KMS-11 (cell line): Measurements from ENCODE around the gene IL12RB2.
"Not testable (repeated sequence)": the region's sequence is repeated elsewhere in the genome, so short reads cannot be mapped to it uniquely, and the experiment has no call there.

Experiments used
- H2AFZ ChIP-seq: fragments of 200-600 bp; sonication (generic); 2 replicates; pipeline ENCODE4 v1.6.1; 2016; ENCODE audit warnings: antibody characterized with exemption, mixed run types, low read depth
- H3K27ac ChIP-seq: fragments of 200-600 bp; sonication (generic); 2 replicates; pipeline ENCODE4 v1.6.1; 2016; ENCODE audit warnings: mild to moderate bottlenecking, mixed run types
- H3K27me3 ChIP-seq: fragments of 200-600 bp; sonication (generic); 2 replicates; pipeline ENCODE4 v1.6.1; 2017; ENCODE audit warnings: mild to moderate bottlenecking, low read depth, mixed run types, moderate library complexity; ENCODE audit not compliant: insufficient read depth
- H3K36me3 ChIP-seq: fragments of 200-600 bp; sonication (generic); 2 replicates; pipeline ENCODE4 v1.6.1; 2017; ENCODE audit warnings: mild to moderate bottlenecking, mixed run types; ENCODE audit not compliant: insufficient read depth
- H3K4me1 ChIP-seq: fragments of 200-600 bp; sonication (generic); 2 replicates; pipeline ENCODE4 v1.6.1; 2016; ENCODE audit warnings: mild to moderate bottlenecking, low read depth, mixed run types; ENCODE audit not compliant: poor library complexity, severe bottlenecking
- H3K4me2 ChIP-seq: fragments of 200-600 bp; sonication (generic); 2 replicates; pipeline ENCODE4 v1.7.0; 2016; ENCODE audit warnings: mild to moderate bottlenecking, mixed run types
- H3K4me3 ChIP-seq: fragments of 200-600 bp; sonication (generic); IDR thresholded peaks from 2 replicates; pipeline ENCODE4 v1.6.1; 2017; ENCODE audit warnings: low read depth, low read length, mixed read lengths; ENCODE audit not compliant: insufficient read depth
- H3K79me2 ChIP-seq: fragments of 200-600 bp; sonication (generic); 2 replicates; pipeline ENCODE4 v1.6.1; 2016; ENCODE audit warnings: low read depth, mixed run types; ENCODE audit not compliant: insufficient read depth
- H3K9ac ChIP-seq: fragments of 200-600 bp; sonication (generic); 2 replicates; pipeline ENCODE4 v1.6.1; 2016; ENCODE audit warnings: mild to moderate bottlenecking, mixed run types
- H4K20me1 ChIP-seq: fragments of 200-600 bp; sonication (generic); 2 replicates; pipeline ENCODE4 v1.6.1; 2016; ENCODE audit warnings: mild to moderate bottlenecking, mixed run types; ENCODE audit not compliant: insufficient read depth
- TF ChIP-seq, protein P1 (sequence below): fragments of 200-600 bp; sonication (generic); conservative IDR thresholded peaks from 2 replicates; pipeline ENCODE4 v1.6.1; 2017; ENCODE audit warnings: low read depth, mild to moderate bottlenecking, antibody characterized with exemption, low read length, moderate library complexity, mixed read lengths

The IL12RB2 gene

DNA sequence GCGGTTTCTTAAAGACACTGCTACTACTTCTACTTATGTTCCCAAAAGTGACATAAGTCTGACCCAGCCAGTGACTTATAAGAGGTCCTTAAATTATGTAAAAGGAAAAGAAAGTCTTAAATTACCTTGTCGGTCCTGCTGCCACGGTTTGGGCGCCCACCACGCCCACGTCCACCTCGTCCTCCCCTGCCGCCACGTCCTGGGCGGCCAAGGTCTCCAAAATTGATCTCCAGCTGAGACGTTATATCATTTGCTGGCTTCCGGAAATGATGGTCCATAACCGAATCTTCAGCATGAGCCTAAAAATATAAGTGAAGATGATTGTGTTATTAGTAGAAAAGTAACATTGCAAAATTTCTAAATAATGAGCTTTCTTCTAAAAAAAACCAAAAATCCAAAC, 107.4 kb downstream of the IL12RB2 start:
- H3K9ac ChIP-seq: no peak overlapping the region
- H3K4me2 ChIP-seq: no peak overlapping the region
- peaks cover 20% of the 10 kb centered on the region; the same call in 1 of the 2 replicates for H4K20me1 ChIP-seq
- no peak overlapping the region for H3K4me3 ChIP-seq
- TF ChIP-seq, protein P1, sequence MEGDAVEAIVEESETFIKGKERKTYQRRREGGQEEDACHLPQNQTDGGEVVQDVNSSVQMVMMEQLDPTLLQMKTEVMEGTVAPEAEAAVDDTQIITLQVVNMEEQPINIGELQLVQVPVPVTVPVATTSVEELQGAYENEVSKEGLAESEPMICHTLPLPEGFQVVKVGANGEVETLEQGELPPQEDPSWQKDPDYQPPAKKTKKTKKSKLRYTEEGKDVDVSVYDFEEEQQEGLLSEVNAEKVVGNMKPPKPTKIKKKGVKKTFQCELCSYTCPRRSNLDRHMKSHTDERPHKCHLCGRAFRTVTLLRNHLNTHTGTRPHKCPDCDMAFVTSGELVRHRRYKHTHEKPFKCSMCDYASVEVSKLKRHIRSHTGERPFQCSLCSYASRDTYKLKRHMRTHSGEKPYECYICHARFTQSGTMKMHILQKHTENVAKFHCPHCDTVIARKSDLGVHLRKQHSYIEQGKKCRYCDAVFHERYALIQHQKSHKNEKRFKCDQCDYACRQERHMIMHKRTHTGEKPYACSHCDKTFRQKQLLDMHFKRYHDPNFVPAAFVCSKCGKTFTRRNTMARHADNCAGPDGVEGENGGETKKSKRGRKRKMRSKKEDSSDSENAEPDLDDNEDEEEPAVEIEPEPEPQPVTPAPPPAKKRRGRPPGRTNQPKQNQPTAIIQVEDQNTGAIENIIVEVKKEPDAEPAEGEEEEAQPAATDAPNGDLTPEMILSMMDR: no peak
- H3K36me3 ChIP-seq: peaks cover 20% of the 10 kb centered on the region; the same call in 1 of the 2 replicates
- no peak overlapping the region for H2AFZ ChIP-seq
- peaks cover 22% of the 10 kb centered on the region for H3K4me1 ChIP-seq
- H3K27me3 ChIP-seq: no peaks in the 10 kb centered on the region
- peaks cover 53% of the 10 kb centered on the region for H3K79me2 ChIP-seq
- no peak overlapping the region for H3K27ac ChIP-seq

DNA sequence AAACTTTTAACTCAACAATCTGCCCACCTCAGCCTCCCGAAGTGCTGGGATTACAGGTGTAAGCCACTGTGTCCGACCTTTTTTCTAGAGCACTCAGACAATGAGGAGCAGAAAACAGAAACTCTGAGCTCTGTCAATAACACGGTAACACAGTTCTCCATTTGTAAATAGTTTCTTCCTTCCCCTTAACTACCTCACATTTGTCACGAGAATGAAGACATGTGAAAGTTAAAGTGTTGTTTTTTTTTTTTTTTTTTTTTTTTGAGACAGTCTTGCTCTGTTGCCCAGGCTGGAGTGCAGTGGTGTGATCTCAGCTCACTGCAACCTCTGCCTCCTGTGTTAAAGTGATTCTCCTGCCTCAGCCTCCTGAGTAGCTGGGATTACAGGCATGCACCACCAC, 110.1 kb downstream of the IL12RB2 start:
- not testable (repeated sequence) for H3K9ac ChIP-seq, H3K4me3 ChIP-seq, H3K4me2 ChIP-seq, H2AFZ ChIP-seq, H3K27me3 ChIP-seq, H3K27ac ChIP-seq
- H3K79me2 ChIP-seq: peaks cover 80% of the 10 kb centered on the region
- peaks cover 43% of the 10 kb centered on the region for H4K20me1 ChIP-seq
- peaks cover 24% of the 10 kb centered on the region; the same call in 1 of the 2 replicates for H3K36me3 ChIP-seq
- H3K4me1 ChIP-seq: peaks cover 42% of the 10 kb centered on the region

DNA sequence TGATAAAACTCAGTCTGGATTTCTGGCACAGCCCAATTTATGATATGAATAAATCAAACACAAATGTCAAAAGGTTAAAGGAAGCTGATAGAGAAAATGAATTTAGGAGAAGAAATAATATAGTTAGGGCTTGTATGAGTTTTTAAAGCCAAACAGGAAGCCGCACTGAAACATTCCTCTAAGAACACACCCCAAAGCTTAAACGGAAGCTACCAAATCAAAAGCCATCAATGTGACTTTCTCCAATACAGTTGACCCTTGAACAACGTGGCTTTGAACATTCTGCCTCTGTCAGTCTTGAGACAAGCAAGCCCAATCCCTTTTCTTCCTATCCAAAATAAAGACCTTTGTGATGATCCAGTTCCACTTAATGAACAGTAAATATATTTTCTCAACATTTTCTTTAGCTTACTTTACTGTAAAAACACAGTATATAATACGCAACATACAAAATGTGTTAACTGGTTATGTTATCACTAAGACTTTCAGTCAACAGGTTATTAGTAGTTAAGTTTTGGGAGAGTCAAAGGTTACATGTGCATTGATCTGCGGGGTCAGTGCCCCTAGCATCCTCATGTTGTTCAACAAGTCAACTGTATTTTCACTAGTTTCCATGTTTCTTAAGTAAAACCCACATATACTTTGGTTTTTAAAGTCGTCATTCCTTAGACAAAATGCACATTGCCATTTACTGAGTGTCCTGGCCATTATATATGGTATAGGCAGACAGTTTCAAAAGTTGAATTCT, 111.3 kb downstream of the IL12RB2 start:
- TF ChIP-seq, protein P1: no peak
- no peak overlapping the region for H3K27ac ChIP-seq
- H2AFZ ChIP-seq: no peak overlapping the region
- H3K9ac ChIP-seq: no peak overlapping the region
- H3K4me2 ChIP-seq: no peak overlapping the region
- H3K4me3 ChIP-seq: no peak overlapping the region
- H3K79me2 ChIP-seq: peaks cover 93% of the 10 kb centered on the region
- H3K4me1 ChIP-seq: peaks cover 42% of the 10 kb centered on the region
- peaks cover 27% of the 10 kb centered on the region; the same call in 1 of the 2 replicates for H3K36me3 ChIP-seq
- H3K27me3 ChIP-seq: no peaks in the 10 kb centered on the region
- peaks cover 48% of the 10 kb centered on the region for H4K20me1 ChIP-seq

DNA sequence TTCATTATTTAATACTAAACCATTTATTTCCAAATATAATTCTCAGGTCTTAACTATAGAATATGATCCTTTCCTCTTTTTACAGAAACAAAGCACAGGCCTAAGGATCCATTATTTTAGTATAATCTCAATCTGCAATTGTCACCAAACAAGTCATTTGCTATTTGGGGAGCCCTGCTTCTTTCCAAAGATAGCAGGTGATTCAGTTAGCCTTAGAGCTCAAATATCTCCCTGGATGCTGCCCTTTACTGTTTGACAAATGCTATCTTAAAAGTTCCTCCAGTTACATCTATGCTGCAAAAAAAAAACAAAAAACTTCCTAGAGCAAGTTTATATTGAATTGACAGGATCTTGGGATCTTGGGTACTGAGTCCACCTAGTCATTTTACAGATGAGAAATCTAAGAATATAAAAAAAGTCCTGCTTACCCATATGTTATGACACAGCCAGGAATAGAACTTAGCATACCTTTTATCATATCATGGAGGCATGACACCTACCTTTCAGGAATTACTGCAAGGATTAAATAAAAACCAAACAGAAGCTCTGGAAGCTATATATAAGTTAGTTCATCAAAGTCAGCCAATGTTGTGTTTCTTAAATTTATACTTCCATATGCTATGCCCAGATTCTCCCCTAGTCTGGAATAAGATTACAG, 113.3 kb downstream of the IL12RB2 start:
- peaks cover 57% of the 10 kb centered on the region for H4K20me1 ChIP-seq
- no peak overlapping the region for H3K4me3 ChIP-seq
- H3K9ac ChIP-seq: no peak overlapping the region
- peaks cover 52% of the 10 kb centered on the region for H3K4me1 ChIP-seq
- no peaks in the 10 kb centered on the region for H3K27me3 ChIP-seq
- no peak overlapping the region for H2AFZ ChIP-seq
- H3K27ac ChIP-seq: no peak overlapping the region
- peaks cover 25% of the 10 kb centered on the region; the same call in 1 of the 2 replicates for H3K36me3 ChIP-seq
- H3K4me2 ChIP-seq: no peak overlapping the region
- H3K79me2 ChIP-seq: peaks cover 96% of the 10 kb centered on the region
- TF ChIP-seq, protein P1: no peak
